ENCODE results near the gene HMCN2. TPM values are rescaled to one million over a fixed set of nuclear protein-coding genes. Genes with fewer than 3 reads are reported as not detected.

Gene HMCN2
- total and polyA plus RNA-seq, 2 experiments from 2014 or later, result 0.50 to 0.54 TPM

GRCh38 chr9:130333041-130333711, 67.6 kb downstream of the HMCN2 start:
- Histone ChIP-seq H3K4me1 (ENCODE audit: insufficient read depth) (peaks cover 5% of the 10 kb centered on the region), H3K4me2 (no peak overlapping the region), H3K36me3 (replicated peaks; ENCODE audit: insufficient read depth, low read depth) (no peaks in the 10 kb centered on the region), H3K27me3 (peaks cover 8% of the 10 kb centered on the region), H2AFZ (no peak overlapping the region), H3K9me2 (replicated peaks; ENCODE audit: insufficient read depth) (no peaks in the 10 kb centered on the region), H3K79me2 (no peaks in the 10 kb centered on the region), H3K4me3 (no peak overlapping the region), H3K9me3 (ENCODE audit: low read depth) (no peaks in the 10 kb centered on the region), H4K20me1 (ENCODE audit: insufficient read depth, poor library complexity, severe bottlenecking) (no peaks in the 10 kb centered on the region), H3K27ac (no peak overlapping the region)
- DNase-seq (ENCODE audit: low spot score), result peak; percentile 38
- no peak for TF ChIP-seq EZH2 (IDR thresholded peaks at IDR 0.05; ENCODE audit: borderline replicate concordance)
- WGBS (ENCODE audit: low lambda C conversion rate, missing lambda C conversion rate), result 64% methylated on average over 16 of the region's 19 CpGs

- no peaks in the 10 kb centered on the region for H3K36me3 ChIP-seq (replicated peaks; ENCODE audit: insufficient read depth, low read depth)
- no peak overlapping the region for H3K4me2 ChIP-seq
- no peaks in the 10 kb centered on the region for H3K9me2 ChIP-seq (replicated peaks; ENCODE audit: insufficient read depth)
- H3K9me3 ChIP-seq (ENCODE audit: low read depth), result no peaks in the 10 kb centered on the region
- peaks cover under 1% of the 10 kb centered on the region for H3K4me1 ChIP-seq (ENCODE audit: insufficient read depth)
- no peak for TF ChIP-seq EZH2 (IDR thresholded peaks at IDR 0.05; ENCODE audit: borderline replicate concordance)
- no peak for TF ChIP-seq EZH2phosphoT487 (IDR thresholded peaks at IDR 0.05; ENCODE audit: low read depth, severe bottlenecking, unreplicated experiment)
- no peak for TF ChIP-seq CTCF (IDR thresholded peaks at IDR 0.05; ENCODE audit: poor library complexity)
- WGBS (ENCODE audit: low lambda C conversion rate, missing lambda C conversion rate), result 91% methylated on average over 5 of the region's 5 CpGs
- H3K27me3 ChIP-seq, result peaks cover 8% of the 10 kb centered on the region
- H3K4me3 ChIP-seq, result no peak overlapping the region
- no peak for DNase-seq (ENCODE audit: low spot score)
- no peaks in the 10 kb centered on the region for H4K20me1 ChIP-seq (ENCODE audit: insufficient read depth, poor library complexity, severe bottlenecking)
- H2AFZ ChIP-seq, result no peak overlapping the region
- no peak overlapping the region for H3K27ac ChIP-seq
- no peaks in the 10 kb centered on the region for H3K79me2 ChIP-seq
Measured at GRCh38 chr9:130333712-130334062, 68.1 kb downstream of the HMCN2 start.

GRCh38 chr9:130334915-130335314, 69.4 kb downstream of the HMCN2 start:
- H3K9me2 ChIP-seq (replicated peaks; ENCODE audit: insufficient read depth), result no peaks in the 10 kb centered on the region
- no peaks in the 10 kb centered on the region for H3K79me2 ChIP-seq
- no peak overlapping the region for H3K27ac ChIP-seq
- peaks cover 5% of the 10 kb centered on the region for H3K27me3 ChIP-seq
- H3K4me1 ChIP-seq (ENCODE audit: insufficient read depth), result no peaks in the 10 kb centered on the region
- H3K9me3 ChIP-seq (ENCODE audit: low read depth), result no peaks in the 10 kb centered on the region
- H2AFZ ChIP-seq, result no peak overlapping the region
- no peak overlapping the region for H3K4me3 ChIP-seq
- no peak overlapping the region for H3K4me2 ChIP-seq
- DNase-seq (ENCODE audit: low spot score), result no peak
- TF ChIP-seq EZH2phosphoT487 (IDR thresholded peaks at IDR 0.05; ENCODE audit: low read depth, severe bottlenecking, unreplicated experiment) (no peak), EZH2 (IDR thresholded peaks at IDR 0.05; ENCODE audit: borderline replicate concordance) (no peak), CTCF (IDR thresholded peaks at IDR 0.05; ENCODE audit: poor library complexity) (no peak)
- H3K36me3 ChIP-seq (replicated peaks; ENCODE audit: insufficient read depth, low read depth), result no peaks in the 10 kb centered on the region
- WGBS (ENCODE audit: low lambda C conversion rate, missing lambda C conversion rate), result 91% methylated on average over 4 of the region's 4 CpGs
- H4K20me1 ChIP-seq (ENCODE audit: insufficient read depth, poor library complexity, severe bottlenecking), result no peaks in the 10 kb centered on the region

GRCh38 chr9:130336027-130336610, 70.6 kb downstream of the HMCN2 start:
- 86% methylated on average over 6 of the region's 6 CpGs for WGBS (ENCODE audit: low lambda C conversion rate, missing lambda C conversion rate)
- Histone ChIP-seq H3K27ac (no peak overlapping the region), H2AFZ (no peak overlapping the region), H3K36me3 (replicated peaks; ENCODE audit: insufficient read depth, low read depth) (no peaks in the 10 kb centered on the region), H3K9me2 (replicated peaks; ENCODE audit: insufficient read depth) (no peaks in the 10 kb centered on the region), H3K4me3 (no peak overlapping the region), H3K27me3 (no peaks in the 10 kb centered on the region), H3K9me3 (ENCODE audit: low read depth) (no peaks in the 10 kb centered on the region), H4K20me1 (ENCODE audit: insufficient read depth, poor library complexity, severe bottlenecking) (no peaks in the 10 kb centered on the region), H3K4me2 (no peak overlapping the region), H3K4me1 (ENCODE audit: insufficient read depth) (no peaks in the 10 kb centered on the region), H3K79me2 (no peaks in the 10 kb centered on the region)
- no peak for DNase-seq (ENCODE audit: low spot score)
- TF ChIP-seq EZH2 (IDR thresholded peaks at IDR 0.05; ENCODE audit: borderline replicate concordance), result no peak

Measured in hepatocyte (in vitro differentiated cells).